ENCODE results near the gene PAGE2B.
"Not testable (repeated sequence)": the region's sequence is repeated elsewhere in the genome, so short reads cannot be mapped to it uniquely, and the experiment has no call there.

Gene PAGE2B

GRCh38 chrX:55074851-55075467, at the start of gene PAGE2B:
Gene PAGE2B, plus strand, starts transcription at chrX:55075030. Its CDS starts 1,012 bp downstream, at chrX:55076042.
- in situ Hi-C loops (cut with HindIII; ENCODE audit: low pct_ligation_motif_present, low pct_unique_long_range_greater_than_20kb, low sequenced_read_pairs): no loop called here

GRCh38 chrX:55026143-55026542, 48.7 kb upstream of the PAGE2B start:
- in situ Hi-C loops (cut with HindIII; ENCODE audit: low pct_ligation_motif_present, low pct_unique_long_range_greater_than_20kb, low sequenced_read_pairs): no loop called here
- no peak for DNase-seq

More at GRCh38 chrX:55074851-55075467, at the start of gene PAGE2B:
- DNase-seq: no peak

GRCh38 chrX:55026840-55027239, 48.0 kb upstream of the PAGE2B start:
- in situ Hi-C loops (cut with HindIII; ENCODE audit: low pct_ligation_motif_present, low pct_unique_long_range_greater_than_20kb, low sequenced_read_pairs): no loop called here
- no peak for DNase-seq

GRCh38 chrX:55028040-55028439, 46.8 kb upstream of the PAGE2B start:
- DNase-seq: no peak
- in situ Hi-C loops (cut with HindIII; ENCODE audit: low pct_ligation_motif_present, low pct_unique_long_range_greater_than_20kb, low sequenced_read_pairs): no loop called here

GRCh38 chrX:55028611-55029010, 46.2 kb upstream of the PAGE2B start:
- no peak for DNase-seq
- in situ Hi-C loops (cut with HindIII; ENCODE audit: low pct_ligation_motif_present, low pct_unique_long_range_greater_than_20kb, low sequenced_read_pairs): no loop called here

DNA sequence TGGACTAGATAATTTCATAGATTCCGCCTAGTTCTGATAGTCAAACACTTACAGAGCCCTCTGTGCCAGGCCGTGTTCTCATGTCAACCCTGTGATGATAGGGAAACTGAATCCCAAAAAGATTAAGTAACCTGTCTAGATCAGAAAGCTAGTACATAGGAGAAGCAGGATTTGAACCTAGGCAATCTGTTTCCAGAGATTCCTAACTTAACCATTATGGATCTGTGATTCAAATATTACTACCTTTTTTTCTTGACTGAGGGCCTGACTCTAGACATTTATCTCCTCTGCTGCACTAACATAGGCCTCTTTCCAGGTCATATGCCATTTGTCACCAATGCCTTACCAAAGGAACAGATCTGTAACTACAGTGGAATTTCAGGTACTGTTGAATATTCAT, 45.5 kb upstream of the PAGE2B start:
- DNase-seq: no peak
- in situ Hi-C loops (cut with HindIII; ENCODE audit: low pct_ligation_motif_present, low pct_unique_long_range_greater_than_20kb, low sequenced_read_pairs): no loop called here

- no peak for DNase-seq
- in situ Hi-C loops (cut with HindIII; ENCODE audit: low pct_ligation_motif_present, low pct_unique_long_range_greater_than_20kb, low sequenced_read_pairs): no loop called here
These were observed 44.3 kb upstream of the PAGE2B start, which contains the start of gene ALAS2 for GRCh38 chrX:55030271-55031205. Gene ALAS2, minus strand, starts transcription at chrX:55030977. Its CDS starts 4,977 bp downstream, at chrX:55026000.

DNA sequence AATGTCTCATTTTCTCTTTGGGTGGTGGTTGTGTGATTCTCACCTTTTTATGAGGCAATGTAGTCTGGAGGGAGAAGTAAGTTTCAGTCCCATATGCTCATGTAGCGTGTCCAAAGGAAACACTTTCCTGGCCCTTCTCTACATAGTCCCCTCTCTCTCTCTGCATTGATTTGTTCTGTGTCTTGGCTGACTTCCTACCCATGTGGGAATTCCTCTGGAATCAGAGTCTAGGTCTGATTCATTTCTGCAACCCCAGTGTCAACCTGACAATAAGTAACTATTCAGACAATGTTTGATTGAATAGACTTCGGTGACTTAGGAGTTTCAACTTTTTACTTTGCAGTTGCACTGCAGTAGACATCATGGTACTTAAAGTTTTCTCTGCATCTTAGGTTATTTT, 41.4 kb upstream of the PAGE2B start:
- in situ Hi-C loops (cut with HindIII; ENCODE audit: low pct_ligation_motif_present, low pct_unique_long_range_greater_than_20kb, low sequenced_read_pairs): no loop called here
- DNase-seq: peak; percentile 70

- no peak for DNase-seq
- in situ Hi-C loops (cut with HindIII; ENCODE audit: low pct_ligation_motif_present, low pct_unique_long_range_greater_than_20kb, low sequenced_read_pairs): no loop called here
These were observed 35.4 kb upstream of the PAGE2B start for GRCh38 chrX:55039471-55039870.

DNA sequence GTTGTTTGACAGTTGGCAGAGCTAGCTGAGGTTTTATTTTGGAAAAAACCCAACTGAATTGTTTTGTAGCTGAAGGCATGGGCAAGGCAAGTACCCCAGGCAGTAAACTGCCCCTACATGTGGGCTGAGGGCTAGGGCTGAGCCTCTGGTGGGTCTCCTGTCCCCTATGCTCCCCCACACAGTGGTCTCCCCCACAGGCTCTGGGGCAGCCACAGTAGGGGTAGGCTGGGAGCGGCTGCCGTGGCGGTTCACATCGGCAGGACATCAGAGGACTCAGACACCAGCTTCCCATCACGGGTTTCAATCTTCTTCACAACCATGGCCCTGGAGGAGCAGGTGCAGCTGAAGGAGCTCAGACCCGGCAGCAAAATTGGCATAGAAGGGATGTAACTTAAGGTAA, 33.3 kb upstream of the PAGE2B start:
- in situ Hi-C loops (cut with HindIII; ENCODE audit: low pct_ligation_motif_present, low pct_unique_long_range_greater_than_20kb, low sequenced_read_pairs): no loop called here
- no peak for DNase-seq

- in situ Hi-C loops (cut with HindIII; ENCODE audit: low pct_ligation_motif_present, low pct_unique_long_range_greater_than_20kb, low sequenced_read_pairs); DNase-seq: not testable (repeated sequence)
These were observed 24.2 kb upstream of the PAGE2B start for GRCh38 chrX:55050599-55050998.

DNA sequence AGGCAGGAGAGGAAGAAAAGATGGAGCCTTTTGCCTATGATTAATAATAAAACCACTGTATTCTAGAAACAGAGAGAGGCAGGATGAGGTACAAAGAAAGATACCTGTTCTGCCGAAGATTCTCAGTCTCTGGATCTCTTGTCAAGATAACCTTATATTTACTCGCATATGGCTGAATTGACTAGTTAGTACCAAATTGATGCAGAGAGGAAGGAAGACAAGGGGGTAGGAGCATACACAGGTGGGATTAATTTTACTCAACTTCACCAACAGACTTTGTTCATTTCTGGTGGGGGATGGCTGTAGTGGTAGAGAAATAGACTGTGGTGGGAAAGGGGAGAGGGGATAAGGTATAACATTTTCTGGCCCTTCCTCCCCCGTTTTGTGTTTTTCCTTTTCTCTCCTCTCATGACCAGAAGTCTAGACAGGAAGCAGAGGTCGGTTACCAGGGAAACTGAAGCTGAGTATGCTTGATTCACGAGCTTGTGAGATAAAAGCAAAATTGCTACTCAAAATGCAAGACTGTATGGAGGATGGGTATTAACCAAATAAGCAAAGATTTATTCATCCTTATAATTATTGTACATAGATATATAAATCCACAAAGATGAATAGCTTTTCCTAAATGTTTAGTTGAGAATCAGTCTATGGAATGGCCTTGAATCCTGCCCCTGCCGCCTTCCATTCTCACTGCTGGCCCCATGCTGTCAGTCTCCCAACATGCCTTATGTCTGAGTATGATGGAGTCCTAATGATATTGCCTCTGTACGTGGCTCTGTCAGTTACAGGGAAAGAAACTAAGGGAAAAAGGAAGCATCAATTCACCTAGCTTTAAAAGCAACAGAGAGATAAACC, 17.8 kb upstream of the PAGE2B start:
- in situ Hi-C loops (cut with HindIII; ENCODE audit: low pct_ligation_motif_present, low pct_unique_long_range_greater_than_20kb, low sequenced_read_pairs): no loop called here
- DNase-seq: no peak

DNA sequence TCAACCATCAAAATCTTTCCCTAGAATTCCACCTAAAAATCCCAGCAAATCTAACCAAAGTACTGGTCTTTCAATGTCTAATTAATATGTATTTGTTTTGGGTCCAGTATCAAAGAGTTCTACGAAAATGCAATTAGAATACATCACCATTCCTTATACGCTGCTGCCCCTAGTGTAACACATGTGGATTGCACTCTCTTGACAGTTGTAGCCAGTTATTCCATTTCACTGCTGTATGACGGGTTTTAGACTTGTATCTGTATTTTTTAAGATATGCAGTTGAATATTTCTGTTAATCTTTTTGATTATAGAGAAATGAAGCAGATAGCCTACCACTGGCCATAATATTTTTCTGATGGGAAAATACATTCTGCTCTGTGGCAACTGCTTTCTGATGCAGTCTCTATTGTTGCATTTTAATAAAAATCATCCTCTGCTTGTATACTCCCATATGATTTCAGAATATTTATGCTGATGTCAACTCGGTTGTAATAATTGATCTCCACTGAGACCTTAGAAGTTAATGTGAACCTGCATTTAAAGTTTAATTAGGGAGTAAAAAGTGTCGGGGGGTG, 17.1 kb upstream of the PAGE2B start:
- in situ Hi-C loops (cut with HindIII; ENCODE audit: low pct_ligation_motif_present, low pct_unique_long_range_greater_than_20kb, low sequenced_read_pairs): no loop called here
- peak; percentile 26 for DNase-seq

GRCh38 chrX:55067180-55067579, 7.7 kb upstream of the PAGE2B start:
- DNase-seq; in situ Hi-C loops (cut with HindIII; ENCODE audit: low pct_ligation_motif_present, low pct_unique_long_range_greater_than_20kb, low sequenced_read_pairs): not testable (repeated sequence)

DNA sequence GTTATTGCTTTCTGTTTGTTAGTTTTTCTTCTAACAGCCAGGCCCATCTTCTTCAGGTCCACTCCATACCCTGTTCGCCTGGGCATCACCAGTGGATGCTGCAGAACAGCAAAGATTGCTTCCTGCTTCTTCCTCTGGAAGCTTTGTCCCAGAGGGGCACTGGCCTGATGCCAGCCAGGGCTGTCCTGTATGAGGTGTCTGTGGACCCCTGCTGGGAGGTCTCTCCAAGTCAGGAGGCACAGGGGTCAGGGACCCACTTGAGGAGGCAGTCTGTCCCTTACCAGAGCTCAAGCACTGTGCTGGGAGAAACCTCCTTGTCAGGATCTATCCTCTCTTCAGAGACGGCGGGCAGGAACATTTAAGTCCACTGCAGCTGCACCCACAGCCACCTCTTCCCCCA, 2.5 kb upstream of the PAGE2B start:
- no peak for DNase-seq
- in situ Hi-C loops (cut with HindIII; ENCODE audit: low pct_ligation_motif_present, low pct_unique_long_range_greater_than_20kb, low sequenced_read_pairs): no loop called here

DNA sequence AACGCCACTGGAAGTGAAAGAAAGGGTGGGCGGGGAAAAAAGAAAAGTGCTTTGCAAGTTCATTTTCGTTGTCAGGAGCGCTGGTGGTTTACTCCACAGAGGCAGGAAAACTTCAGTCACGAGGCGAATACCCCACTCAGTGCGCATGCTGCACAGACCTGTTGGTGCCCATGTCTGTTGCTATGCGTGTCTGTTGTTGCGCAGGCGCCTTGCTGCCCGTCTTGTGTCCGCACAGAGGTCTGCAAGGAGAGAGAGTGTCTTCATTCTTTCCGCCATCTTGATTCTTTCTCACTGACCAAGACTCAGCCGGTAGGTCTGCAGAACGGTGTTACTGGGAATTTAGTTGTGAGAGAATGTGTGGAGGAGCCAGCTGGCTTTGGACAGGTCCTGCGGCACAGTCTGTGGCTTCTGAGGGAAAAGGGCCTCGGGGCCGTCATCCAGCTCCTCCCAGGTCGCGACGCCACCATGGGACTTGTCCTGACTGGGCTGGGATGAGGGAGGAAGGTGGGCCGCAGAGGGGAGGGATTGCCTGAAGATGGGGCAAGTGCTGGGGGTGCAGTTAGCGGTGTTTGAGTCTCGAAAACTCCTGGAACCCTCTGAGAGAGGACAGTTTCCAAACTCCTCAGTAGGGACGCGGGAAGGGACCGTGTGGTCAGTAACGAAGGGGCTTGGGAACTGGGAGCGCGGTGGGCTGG, 14.1 kb downstream of the PAGE2B start, which contains the start of gene PAGE2:
Gene PAGE2 (plus strand): TSS at position 224 of the 695 bp plus-strand sequence. CDS start 1,003 bp downstream, outside the sequence.
- in situ Hi-C loops (cut with HindIII; ENCODE audit: low pct_ligation_motif_present, low pct_unique_long_range_greater_than_20kb, low sequenced_read_pairs): no loop called here
- DNase-seq: no peak

DNA sequence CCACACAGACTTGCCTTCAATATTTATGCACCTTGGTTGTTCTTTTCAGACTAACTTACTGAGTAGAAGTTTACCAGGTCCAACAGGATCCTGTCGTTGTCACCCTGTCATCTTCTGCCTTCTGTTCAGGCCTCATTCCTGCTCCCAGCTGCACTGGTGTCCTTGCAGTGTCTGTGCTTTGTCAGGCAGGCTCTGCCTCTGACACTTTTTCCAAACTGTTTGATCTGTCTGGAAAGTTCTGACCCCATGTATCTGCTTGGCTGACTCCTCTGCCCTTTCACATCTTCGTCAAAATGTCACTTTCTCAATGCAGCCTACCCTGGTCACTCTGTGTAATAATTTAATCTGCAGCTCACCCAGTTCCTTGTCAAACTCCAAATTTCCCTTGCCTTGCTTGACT, 23.9 kb downstream of the PAGE2B start:
- in situ Hi-C loops (cut with HindIII; ENCODE audit: low pct_ligation_motif_present, low pct_unique_long_range_greater_than_20kb, low sequenced_read_pairs): no loop called here

GRCh38 chrX:55099162-55099561, 24.3 kb downstream of the PAGE2B start:
- in situ Hi-C loops (cut with HindIII; ENCODE audit: low pct_ligation_motif_present, low pct_unique_long_range_greater_than_20kb, low sequenced_read_pairs): no loop called here

More for the DNA sequence above, 23.9 kb downstream of the PAGE2B start:
- no peak for DNase-seq

More at GRCh38 chrX:55099162-55099561, 24.3 kb downstream of the PAGE2B start:
- no peak for DNase-seq

All from ACHN (cell line).